ENCODE data around the gene ERC1.

- TF ChIP-seq CTCF (IDR thresholded peaks at IDR 0.05; ENCODE audit: low read depth, low read length, poor library complexity, severe bottlenecking) (no peak), EZH2phosphoT487 (IDR thresholded peaks at IDR 0.05; ENCODE audit: borderline replicate concordance, low read length) (no peak)
These were observed 176.8 kb downstream of the ERC1 start for GRCh38 chr12:1167784-1168183.

All from DOHH2 (cell line).